ENCODE results near the gene LY9.

LY9 gene

GRCh38 chr1:160836981-160837557 is 41.1 kb downstream of the LY9 start:
- no peak for DNase-seq (ENCODE audit: low read depth)

- peak; percentile 63 for DNase-seq (ENCODE audit: low read depth)
These were observed 41.7 kb downstream of the LY9 start for GRCh38 chr1:160837558-160838205.

- no peak for DNase-seq (ENCODE audit: low read depth)
These were observed 42.9 kb downstream of the LY9 start for GRCh38 chr1:160838888-160839287.

- DNase-seq (ENCODE audit: low read depth), result no peak
These were observed 43.8 kb downstream of the LY9 start for GRCh38 chr1:160839746-160840145.

GRCh38 chr1:160841079-160841478 is 45.1 kb downstream of the LY9 start:
- DNase-seq (ENCODE audit: low read depth), result no peak

GRCh38 chr1:160844447-160845232 is 48.7 kb downstream of the LY9 start:
- DNase-seq (ENCODE audit: low read depth), result no peak

GRCh38 chr1:160846281-160846680 is 50.3 kb downstream of the LY9 start:
- DNase-seq (ENCODE audit: low read depth), result no peak

- DNase-seq (ENCODE audit: low read depth), result no peak
These were observed 54.6 kb downstream of the LY9 start for GRCh38 chr1:160850541-160850940.

- no peak for DNase-seq (ENCODE audit: low read depth)
These were observed 55.0 kb downstream of the LY9 start for GRCh38 chr1:160850993-160851392.

- DNase-seq (ENCODE audit: low read depth), result no peak
These were observed 57.0 kb downstream of the LY9 start for GRCh38 chr1:160853014-160853413.

- DNase-seq (ENCODE audit: low read depth), result no peak
These were observed 57.8 kb downstream of the LY9 start for GRCh38 chr1:160853754-160854153.

GRCh38 chr1:160855181-160855981 is 59.4 kb downstream of the LY9 start:
- no peak for DNase-seq (ENCODE audit: low read depth)

GRCh38 chr1:160858097-160858496 is 62.1 kb downstream of the LY9 start:
- DNase-seq (ENCODE audit: low read depth), result no peak

GRCh38 chr1:160858507-160858906 is 62.5 kb downstream of the LY9 start:
- no peak for DNase-seq (ENCODE audit: low read depth)

GRCh38 chr1:160859166-160859565 is 63.2 kb downstream of the LY9 start:
- no peak for DNase-seq (ENCODE audit: low read depth)

GRCh38 chr1:160860840-160861505 is 65.0 kb downstream of the LY9 start:
- no peak for DNase-seq (ENCODE audit: low read depth)

- DNase-seq (ENCODE audit: low read depth), result no peak
These were observed 66.5 kb downstream of the LY9 start, which contains the start of gene CD244 for GRCh38 chr1:160862203-160863060. Gene CD244, minus strand, starts transcription at chr1:160862887. Its CDS starts 210 bp downstream, at chr1:160862677.

GRCh38 chr1:160863061-160863773 is 67.2 kb downstream of the LY9 start:
- no peak for DNase-seq (ENCODE audit: low read depth)

GRCh38 chr1:160863774-160864131 is 67.8 kb downstream of the LY9 start:
- DNase-seq (ENCODE audit: low read depth), result no peak

- no peak for DNase-seq (ENCODE audit: low read depth)
These were observed 68.2 kb downstream of the LY9 start for GRCh38 chr1:160864173-160864572.
